K562 (cell line): ENCODE data around the gene BCL6B. TPM values are rescaled to one million over a fixed set of nuclear protein-coding genes. Genes with fewer than 3 reads are reported as not detected.

ENCODE experiments used
- ARID1B ChIP-seq: fragments of 450-650 bp; IDR thresholded peaks from 2 replicates; pipeline ENCODE4 v1.6.1; 2016; ENCODE audit warnings: antibody characterized with exemption, mild to moderate bottlenecking, inconsistent platforms
- CBFA2T3 ChIP-seq: fragments of 450-650 bp; IDR thresholded peaks from 2 replicates; pipeline ENCODE4 v1.6.1; 2017
- GATA2 ChIP-seq: sonication (generic); formaldehyde crosslinking; IDR thresholded peaks from 2 replicates; pipeline ENCODE4 v1.4.0; 2020; ENCODE audit warnings: mild to moderate bottlenecking, missing genetic modification reagents
- KDM4B ChIP-seq, 2 experiments: fragments of 450-650 bp in 1 of 2; sonication (generic) in 1 of 2; IDR thresholded peaks; 2 replicates each; pipeline ENCODE4 v1.6.1; 2016 to 2017; ENCODE audit warnings: borderline replicate concordance in 2 of 2, antibody characterized with exemption in 1 of 2, low read depth in 1 of 2, mild to moderate bottlenecking in 1 of 2
- MAZ ChIP-seq, 2 experiments: fragments of 450-650 bp in 1 of 2; sonication (generic) in 1 of 2; formaldehyde crosslinking; IDR thresholded peaks in 1 of 2; conservative IDR thresholded peaks in 1 of 2; 2 replicates each; pipeline versions ENCODE4 v1.4.0 to v1.5.0; 2020; ENCODE audit warnings: mild to moderate bottlenecking in 1 of 2, missing genetic modification reagents in 1 of 2
- MYNN ChIP-seq, 2 experiments: sonication (generic); formaldehyde crosslinking in 1 of 2; IDR thresholded peaks; 2 replicates each; pipeline versions ENCODE4 v1.5.0 to v1.6.1; 2016 to 2020; ENCODE audit warnings: antibody characterized with exemption in 1 of 2, missing genetic modification reagents in 1 of 2
- POLR2B ChIP-seq: fragments of 450-650 bp; IDR thresholded peaks from 2 replicates; pipeline ENCODE4 v1.6.1; 2018; ENCODE audit warnings: low read depth; ENCODE audit not compliant: partially characterized antibody
- PYGO2 ChIP-seq: fragments of 450-650 bp; IDR thresholded peaks from 2 replicates; pipeline ENCODE4 v1.6.1; 2016; ENCODE audit warnings: mild to moderate bottlenecking, missing genetic modification characterization, moderate library complexity, missing compliant biosample characterization
- RCOR1 ChIP-seq, 2 experiments: IDR thresholded peaks; 2 replicates each; pipeline ENCODE4 v1.6.1; 2012; ENCODE audit warnings: low read depth in 2 of 2, low read length in 2 of 2, borderline replicate concordance in 1 of 2, improper control_type of control experiment in 1 of 2
- SMARCE1 ChIP-seq: fragments of 450-650 bp; IDR thresholded peaks from 2 replicates; pipeline ENCODE4 v1.7.1; 2016; ENCODE audit warnings: mild to moderate bottlenecking
- SNRNP70 ChIP-seq: fragments of 200-400 bp; formaldehyde crosslinking; optimal IDR thresholded peaks from 2 replicates; pipeline ENCODE3; 2017; ENCODE audit warnings: low read depth, low read length
- STAG1 ChIP-seq: sonication (generic); formaldehyde crosslinking; IDR thresholded peaks from 2 replicates; pipeline ENCODE4 v1.5.0; 2020; ENCODE audit warnings: missing genetic modification reagents, borderline replicate concordance
- TFAP4 ChIP-seq: sonication (generic); formaldehyde crosslinking; IDR thresholded peaks from 2 replicates; pipeline ENCODE4 v1.8.0; 2022; ENCODE audit warnings: missing genetic modification reagents, mild to moderate bottlenecking, moderate library complexity, borderline replicate concordance
- ZNF584 ChIP-seq: fragments of 200-800 bp; sonication (Bioruptor generic); IDR thresholded peaks from 2 replicates; pipeline ENCODE4 v1.6.1; 2016; ENCODE audit warnings: low read depth, mild to moderate bottlenecking, missing genetic modification characterization, missing compliant biosample characterization
- ZNF785 ChIP-seq: fragments of 250-450 bp; sonication (Bioruptor Pico); IDR thresholded peaks from 2 replicates; pipeline ENCODE4 v1.4.0; 2020; ENCODE audit warnings: mild to moderate bottlenecking
- polyA plus RNA-seq, 8 experiments: library from polyadenylated mRNA; depleted of rRNA in 4 of 8; stranded (reverse) in 5 of 8; unstranded in 3 of 8; fragments of >200 nt; fragmentation: Nextera tagmentation in 2 of 8; fragmentation: Illumina TruSeq in 1 of 8; extraction: Ambion mirVana in 2 of 8; extraction: Trizol in 1 of 8; gene quantifications; 2 replicates each; pipeline versions ENCODE4 v1.2.1 to v1.2.3, GENCODE V29; 2011 to 2014; ENCODE audit warnings: inconsistent platforms in 1 of 8, missing spikeins in 1 of 8
- total RNA-seq, 7 experiments: library from RNA; depleted of rRNA in 6 of 7; stranded (reverse); fragments of >200 nt in 6 of 7; fragmentation: Illumina TruSeq in 2 of 7; extraction: Trizol in 2 of 7; gene quantifications; 2 replicates each; pipeline versions ENCODE4 v1.2.1 to v1.2.3, GENCODE V29; 2011 to 2021; ENCODE audit warnings: low replicate concordance in 1 of 7
- TF ChIP-seq, protein P1 (sequence below), 2 experiments: fragments of 450-650 bp in 1 of 2; sonication (generic) in 1 of 2; formaldehyde crosslinking; conservative IDR thresholded peaks; 2 replicates each; pipeline versions ENCODE4 v1.4.0 to v1.8.1; 2020 to 2022; ENCODE audit warnings: mild to moderate bottlenecking in 1 of 2, missing genetic modification reagents in 1 of 2
- TF ChIP-seq, protein P2 (sequence below): sonication (generic); formaldehyde crosslinking; IDR thresholded peaks from 2 replicates; pipeline ENCODE4 v1.8.1; 2023; ENCODE audit warnings: mild to moderate bottlenecking, missing genetic modification reagents, moderate library complexity
- TF ChIP-seq, protein P3 (sequence below): IDR thresholded peaks from 2 replicates; pipeline ENCODE4 v1.6.1; 2011; ENCODE audit warnings: borderline replicate concordance, low read depth, mild to moderate bottlenecking, moderate library complexity, low read length; ENCODE audit not compliant: insufficient read depth, poor library complexity, severe bottlenecking

Gene BCL6B
- total and polyA plus RNA-seq, 9 of the 15 experiments (the other 6 are each of a cell fraction or from before 2014, with no cell fraction given): 0.89 to 5.0 (median 3.6) TPM

DNA sequence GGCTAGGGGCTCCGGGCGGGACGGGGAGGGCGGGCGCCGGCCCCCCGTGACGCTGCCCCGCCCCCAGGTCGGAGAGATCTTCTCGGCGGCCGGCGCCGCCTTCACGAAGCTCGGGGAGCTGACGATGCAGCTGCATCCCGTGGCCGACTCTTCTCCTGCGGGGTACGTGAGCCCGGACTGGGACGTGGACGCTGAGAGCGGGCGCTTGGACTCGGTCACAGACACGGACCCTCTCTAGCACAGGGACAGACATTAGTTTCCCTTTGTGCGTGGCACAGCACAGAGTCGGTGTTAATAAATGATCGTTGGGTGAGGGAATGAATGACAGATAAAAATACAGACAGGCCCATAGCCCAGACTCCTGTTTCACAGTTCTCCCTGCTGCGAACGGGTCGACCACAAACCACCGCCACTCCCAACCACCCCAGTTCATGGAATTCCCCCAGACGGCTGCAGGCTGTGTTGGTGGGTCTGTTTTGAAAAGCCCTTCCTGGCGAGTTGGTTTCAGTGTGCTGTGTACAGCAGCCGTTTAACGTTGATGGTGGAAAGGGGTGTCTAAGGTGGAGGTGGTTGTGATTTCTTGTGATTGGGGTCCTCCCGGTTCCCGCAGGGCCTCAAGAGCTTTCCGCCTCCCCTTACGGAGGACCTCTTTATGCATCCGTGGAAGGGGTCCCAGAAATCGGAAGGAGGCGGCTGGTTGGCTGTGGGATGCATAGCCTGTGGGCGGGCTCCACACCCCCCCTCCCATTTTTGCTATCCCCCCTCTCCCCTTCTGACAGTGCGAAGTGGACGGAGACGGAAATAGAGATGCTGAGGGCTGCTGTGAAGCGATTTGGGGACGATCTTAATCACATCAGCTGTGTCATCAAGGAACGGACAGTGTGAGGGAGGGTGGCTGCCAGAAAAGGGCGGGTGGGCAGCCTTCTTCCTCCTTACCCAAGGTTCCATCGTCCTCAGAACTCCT, 7.6 kb upstream of the BCL6B start (continued):
- TF ChIP-seq, protein P1, sequence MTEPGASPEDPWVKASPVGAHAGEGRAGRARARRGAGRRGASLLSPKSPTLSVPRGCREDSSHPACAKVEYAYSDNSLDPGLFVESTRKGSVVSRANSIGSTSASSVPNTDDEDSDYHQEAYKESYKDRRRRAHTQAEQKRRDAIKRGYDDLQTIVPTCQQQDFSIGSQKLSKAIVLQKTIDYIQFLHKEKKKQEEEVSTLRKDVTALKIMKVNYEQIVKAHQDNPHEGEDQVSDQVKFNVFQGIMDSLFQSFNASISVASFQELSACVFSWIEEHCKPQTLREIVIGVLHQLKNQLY (CRISPR knock-in tag; conservative IDR thresholded peaks at IDR 0.05): no peak
- TF ChIP-seq PYGO2: no peak
- no peak for TF ChIP-seq GATA2 (CRISPR knock-in tag)
- TF ChIP-seq ARID1B: no peak
- peak; percentile 45; the same call in 1 of the 2 replicates for TF ChIP-seq CBFA2T3
- TF ChIP-seq, protein P2, sequence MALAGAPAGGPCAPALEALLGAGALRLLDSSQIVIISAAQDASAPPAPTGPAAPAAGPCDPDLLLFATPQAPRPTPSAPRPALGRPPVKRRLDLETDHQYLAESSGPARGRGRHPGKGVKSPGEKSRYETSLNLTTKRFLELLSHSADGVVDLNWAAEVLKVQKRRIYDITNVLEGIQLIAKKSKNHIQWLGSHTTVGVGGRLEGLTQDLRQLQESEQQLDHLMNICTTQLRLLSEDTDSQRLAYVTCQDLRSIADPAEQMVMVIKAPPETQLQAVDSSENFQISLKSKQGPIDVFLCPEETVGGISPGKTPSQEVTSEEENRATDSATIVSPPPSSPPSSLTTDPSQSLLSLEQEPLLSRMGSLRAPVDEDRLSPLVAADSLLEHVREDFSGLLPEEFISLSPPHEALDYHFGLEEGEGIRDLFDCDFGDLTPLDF (CRISPR knock-in tag): no peak
- peak; percentile 4; the same call in 1 of the 2 replicates for TF ChIP-seq MYNN (IDR thresholded peaks at IDR 0.05)
- no peak for TF ChIP-seq MYNN (CRISPR knock-in tag; IDR thresholded peaks at IDR 0.05)
- TF ChIP-seq ZNF584 (CRISPR knock-in tag): no peak
- 0 out of 4 replicates have a peak, but pooled peaks of 1 of the 2 experiments have one; percentile 35 for TF ChIP-seq RCOR1 (IDR thresholded peaks at IDR 0.05; ENCODE audit: borderline replicate concordance in 1 of 2, low read depth in 2 of 2, low read length in 2 of 2)
- TF ChIP-seq, protein P3, sequence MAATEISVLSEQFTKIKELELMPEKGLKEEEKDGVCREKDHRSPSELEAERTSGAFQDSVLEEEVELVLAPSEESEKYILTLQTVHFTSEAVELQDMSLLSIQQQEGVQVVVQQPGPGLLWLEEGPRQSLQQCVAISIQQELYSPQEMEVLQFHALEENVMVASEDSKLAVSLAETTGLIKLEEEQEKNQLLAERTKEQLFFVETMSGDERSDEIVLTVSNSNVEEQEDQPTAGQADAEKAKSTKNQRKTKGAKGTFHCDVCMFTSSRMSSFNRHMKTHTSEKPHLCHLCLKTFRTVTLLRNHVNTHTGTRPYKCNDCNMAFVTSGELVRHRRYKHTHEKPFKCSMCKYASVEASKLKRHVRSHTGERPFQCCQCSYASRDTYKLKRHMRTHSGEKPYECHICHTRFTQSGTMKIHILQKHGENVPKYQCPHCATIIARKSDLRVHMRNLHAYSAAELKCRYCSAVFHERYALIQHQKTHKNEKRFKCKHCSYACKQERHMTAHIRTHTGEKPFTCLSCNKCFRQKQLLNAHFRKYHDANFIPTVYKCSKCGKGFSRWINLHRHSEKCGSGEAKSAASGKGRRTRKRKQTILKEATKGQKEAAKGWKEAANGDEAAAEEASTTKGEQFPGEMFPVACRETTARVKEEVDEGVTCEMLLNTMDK: no peak
- no peak for TF ChIP-seq MAZ (CRISPR knock-in tag; conservative IDR thresholded peaks at IDR 0.05 in 1 of 2, IDR thresholded peaks at IDR 0.05 in 1 of 2)
- TF ChIP-seq ZNF785 (CRISPR knock-in tag): no peak
- 0 out of 2 replicates have a peak, but pooled peaks have one; percentile 26 for TF ChIP-seq SMARCE1
- TF ChIP-seq POLR2B: peak; percentile 28
- TF ChIP-seq SNRNP70: no peak
- TF ChIP-seq STAG1: 0 out of 2 replicates have a peak, but pooled peaks have one; percentile 10
- TF ChIP-seq TFAP4 (CRISPR knock-in tag): peak; percentile 81
- TF ChIP-seq KDM4B (IDR thresholded peaks at IDR 0.05; ENCODE audit: borderline replicate concordance in 2 of 2, low read depth in 1 of 2): no peak
